ENCODE results near the gene ADAMTSL1. TPM values are rescaled to one million over a fixed set of nuclear protein-coding genes. Genes with fewer than 3 reads are reported as not detected.

ADAMTSL1 gene
- total RNA-seq, 1 donor from 2014 or later: 12.6 TPM

GRCh38 chr9:18467696-18468095 lies 6.3 kb upstream of the ADAMTSL1 start:
- Histone ChIP-seq H3K27me3 (ENCODE audit: insufficient read depth, low read length) (no peaks in the 10 kb centered on the region), H4K20me1 (ENCODE audit: insufficient read depth, low read length) (no peaks in the 10 kb centered on the region), H3K4me3 (ENCODE audit: insufficient read depth, low read depth, low read length) (no peak overlapping the region), H3K9me3 (ENCODE audit: insufficient read depth, low read depth, low read length) (peaks cover 5% of the 10 kb centered on the region), H3K27ac (ENCODE audit: low read depth, low read length) (no peak overlapping the region), H3K36me3 (ENCODE audit: insufficient read depth, low read length) (no peaks in the 10 kb centered on the region), H3K79me2 (ENCODE audit: insufficient read depth, low read length) (peaks cover 8% of the 10 kb centered on the region), H3K4me1 (ENCODE audit: insufficient read depth, low read length) (peaks cover under 1% of the 10 kb centered on the region), H2AFZ (ENCODE audit: low read depth, low read length) (no peak overlapping the region), H3K4me2 (ENCODE audit: low read length) (no peak overlapping the region), H3K9ac (ENCODE audit: low read length) (no peak overlapping the region)
- H3K36me3 Mint-ChIP-seq (ENCODE audit: low read depth, unreplicated experiment): peaks cover 2% of the 10 kb centered on the region
- peaks cover 4% of the 10 kb centered on the region for H3K4me1 Mint-ChIP-seq (ENCODE audit: low read depth, unreplicated experiment)
- DNase-seq (ENCODE audit: low read depth) (no peak), FAIRE-seq (no peak)
- TF ChIP-seq, protein P1, sequence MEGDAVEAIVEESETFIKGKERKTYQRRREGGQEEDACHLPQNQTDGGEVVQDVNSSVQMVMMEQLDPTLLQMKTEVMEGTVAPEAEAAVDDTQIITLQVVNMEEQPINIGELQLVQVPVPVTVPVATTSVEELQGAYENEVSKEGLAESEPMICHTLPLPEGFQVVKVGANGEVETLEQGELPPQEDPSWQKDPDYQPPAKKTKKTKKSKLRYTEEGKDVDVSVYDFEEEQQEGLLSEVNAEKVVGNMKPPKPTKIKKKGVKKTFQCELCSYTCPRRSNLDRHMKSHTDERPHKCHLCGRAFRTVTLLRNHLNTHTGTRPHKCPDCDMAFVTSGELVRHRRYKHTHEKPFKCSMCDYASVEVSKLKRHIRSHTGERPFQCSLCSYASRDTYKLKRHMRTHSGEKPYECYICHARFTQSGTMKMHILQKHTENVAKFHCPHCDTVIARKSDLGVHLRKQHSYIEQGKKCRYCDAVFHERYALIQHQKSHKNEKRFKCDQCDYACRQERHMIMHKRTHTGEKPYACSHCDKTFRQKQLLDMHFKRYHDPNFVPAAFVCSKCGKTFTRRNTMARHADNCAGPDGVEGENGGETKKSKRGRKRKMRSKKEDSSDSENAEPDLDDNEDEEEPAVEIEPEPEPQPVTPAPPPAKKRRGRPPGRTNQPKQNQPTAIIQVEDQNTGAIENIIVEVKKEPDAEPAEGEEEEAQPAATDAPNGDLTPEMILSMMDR (IDR thresholded peaks at IDR 0.05; ENCODE audit: insufficient read depth, low read depth, low read length): no peak
- no peak for TF ChIP-seq EZH2 (IDR thresholded peaks at IDR 0.05; ENCODE audit: insufficient read depth, low read length)
- H3K27ac Mint-ChIP-seq (ENCODE audit: unreplicated experiment): no peak overlapping the region
- no peaks in the 10 kb centered on the region for H3K27me3 Mint-ChIP-seq (ENCODE audit: low read depth, unreplicated experiment)
- peaks cover 4% of the 10 kb centered on the region for H3K9me3 Mint-ChIP-seq (ENCODE audit: unreplicated experiment)
- no peak overlapping the region for H3K4me3 Mint-ChIP-seq (ENCODE audit: unreplicated experiment)

- Histone ChIP-seq H2AFZ (ENCODE audit: low read depth, low read length) (no peak overlapping the region), H3K9ac (ENCODE audit: low read length) (peak overlapping the region; percentile 88), H3K36me3 (ENCODE audit: insufficient read depth, low read length) (no peaks in the 10 kb centered on the region), H3K27me3 (ENCODE audit: insufficient read depth, low read length) (no peaks in the 10 kb centered on the region), H3K4me2 (ENCODE audit: low read length) (peak overlapping the region; percentile 93), H3K27ac (ENCODE audit: low read depth, low read length) (no peak overlapping the region), H3K4me3 (ENCODE audit: insufficient read depth, low read depth, low read length) (peak overlapping the region; percentile 91), H4K20me1 (ENCODE audit: insufficient read depth, low read length) (no peaks in the 10 kb centered on the region), H3K9me3 (ENCODE audit: insufficient read depth, low read depth, low read length) (peaks cover 5% of the 10 kb centered on the region), H3K79me2 (ENCODE audit: insufficient read depth, low read length) (peaks cover 54% of the 10 kb centered on the region), H3K4me1 (ENCODE audit: insufficient read depth, low read length) (peaks cover 20% of the 10 kb centered on the region)
- no peak for DNase-seq (ENCODE audit: low read depth)
- Mint-ChIP-seq H3K27ac (ENCODE audit: unreplicated experiment) (no peak overlapping the region), H3K9me3 (ENCODE audit: unreplicated experiment) (peaks cover 4% of the 10 kb centered on the region), H3K4me3 (ENCODE audit: unreplicated experiment) (no peak overlapping the region), H3K4me1 (ENCODE audit: low read depth, unreplicated experiment) (peaks cover 25% of the 10 kb centered on the region), H3K27me3 (ENCODE audit: low read depth, unreplicated experiment) (no peaks in the 10 kb centered on the region), H3K36me3 (ENCODE audit: low read depth, unreplicated experiment) (peaks cover 2% of the 10 kb centered on the region)
- peak; percentile 23 for FAIRE-seq
- TF ChIP-seq EZH2 (IDR thresholded peaks at IDR 0.05; ENCODE audit: insufficient read depth, low read length): no peak
- TF ChIP-seq, protein P1 (IDR thresholded peaks at IDR 0.05; ENCODE audit: insufficient read depth, low read depth, low read length): no peak
These were observed 1.5 kb upstream of the ADAMTSL1 start for GRCh38 chr9:18472435-18472834.

- Mint-ChIP-seq H3K4me3 (ENCODE audit: unreplicated experiment) (peak overlapping the region; percentile 2), H3K27me3 (ENCODE audit: low read depth, unreplicated experiment) (no peaks in the 10 kb centered on the region), H3K4me1 (ENCODE audit: low read depth, unreplicated experiment) (peaks cover 28% of the 10 kb centered on the region), H3K9me3 (ENCODE audit: unreplicated experiment) (peaks cover 4% of the 10 kb centered on the region), H3K36me3 (ENCODE audit: low read depth, unreplicated experiment) (peaks cover 2% of the 10 kb centered on the region), H3K27ac (ENCODE audit: unreplicated experiment) (no peak overlapping the region)
- no peaks in the 10 kb centered on the region for H3K27me3 ChIP-seq (ENCODE audit: insufficient read depth, low read length)
- peak overlapping the region; percentile 93 for H3K4me2 ChIP-seq (ENCODE audit: low read length)
- no peak for DNase-seq (ENCODE audit: low read depth)
- H3K9ac ChIP-seq (ENCODE audit: low read length): peak overlapping the region; percentile 88
- no peak for FAIRE-seq
- peaks cover 58% of the 10 kb centered on the region for H3K79me2 ChIP-seq (ENCODE audit: insufficient read depth, low read length)
- H3K4me1 ChIP-seq (ENCODE audit: insufficient read depth, low read length): peaks cover 24% of the 10 kb centered on the region
- H3K4me3 ChIP-seq (ENCODE audit: insufficient read depth, low read depth, low read length): peak overlapping the region; percentile 91
- H3K27ac ChIP-seq (ENCODE audit: low read depth, low read length): peak overlapping the region; percentile 93
- H3K9me3 ChIP-seq (ENCODE audit: insufficient read depth, low read depth, low read length): peaks cover 5% of the 10 kb centered on the region
- no peaks in the 10 kb centered on the region for H4K20me1 ChIP-seq (ENCODE audit: insufficient read depth, low read length)
- TF ChIP-seq EZH2 (IDR thresholded peaks at IDR 0.05; ENCODE audit: insufficient read depth, low read length): no peak
- TF ChIP-seq, protein P1 (IDR thresholded peaks at IDR 0.05; ENCODE audit: insufficient read depth, low read depth, low read length): no peak
- no peaks in the 10 kb centered on the region for H3K36me3 ChIP-seq (ENCODE audit: insufficient read depth, low read length)
- H2AFZ ChIP-seq (ENCODE audit: low read depth, low read length): peak overlapping the region; percentile 54
These were observed 1.1 kb upstream of the ADAMTSL1 start for GRCh38 chr9:18472841-18473251.

Measured in astrocyte (in vitro differentiated cells and primary cell).